Effector memory CD8-positive, alpha-beta T cell (primary cell): ENCODE measurements around the gene BCL2.

Experiments used
- ATAC-seq: fragments of 150-1000 bp; cut with Tn5 transposase; replicated peaks from 2 replicates; pipeline ENCODE4 v1.10.0; 2021; ENCODE audit warnings: mild to moderate bottlenecking, moderate library complexity
- DNase-seq, 3 experiments: peaks; one replicate each; pipeline ENCODE4 v3.0.0; 2021
- H3K27ac Mint-ChIP-seq, 2 donors: one replicate each; pipeline ENCODE4 v1.8.0; 2022; ENCODE audit warnings: mild to moderate bottlenecking in 2 of 2, mixed read lengths in 2 of 2, moderate library complexity in 2 of 2
- H3K27me3 Mint-ChIP-seq, 2 donors: one replicate each; pipeline ENCODE4 v1.8.0; 2022; ENCODE audit warnings: mixed read lengths in 2 of 2
- H3K36me3 Mint-ChIP-seq: one replicate; pipeline ENCODE4 v1.8.0; 2022; ENCODE audit warnings: mild to moderate bottlenecking, moderate library complexity, mixed read lengths; ENCODE audit not compliant: insufficient read depth
- H3K4me1 Mint-ChIP-seq, 2 donors: one replicate each; pipeline ENCODE4 v1.8.0; 2022; ENCODE audit warnings: low read depth in 2 of 2, mixed read lengths in 2 of 2
- H3K4me3 Mint-ChIP-seq, 2 donors: one replicate each; pipeline ENCODE4 v1.8.0; 2022; ENCODE audit warnings: mild to moderate bottlenecking in 2 of 2, mixed read lengths in 2 of 2, moderate library complexity in 2 of 2
- H3K9me3 Mint-ChIP-seq, 2 donors: one replicate each; pipeline ENCODE4 v1.8.0; 2022; ENCODE audit warnings: mixed read lengths in 2 of 2

Gene BCL2

GRCh38 chr18:63182310-63182772, 137.2 kb downstream of the BCL2 start:
- Mint-ChIP-seq H3K36me3 (peaks cover 8% of the 10 kb centered on the region), H3K27me3 (no peaks in the 10 kb centered on the region), H3K27ac (peak overlapping the region in 1 of 2 donors; percentile 85), H3K4me3 (no peak overlapping the region), H3K4me1 (peaks cover 50 to 62% of the 10 kb centered on the region in 2 donors), H3K9me3 (no peaks in the 10 kb centered on the region)
- DNase-seq (no peak), ATAC-seq (no peak)

GRCh38 chr18:63181706-63182309, 137.8 kb downstream of the BCL2 start:
- no peak for ATAC-seq
- peak overlapping the region; percentile 72 to 85 for H3K27ac Mint-ChIP-seq
- H3K4me3 Mint-ChIP-seq, result no peak overlapping the region
- H3K4me1 Mint-ChIP-seq, result peaks cover 44 to 57% of the 10 kb centered on the region in 2 donors
- H3K27me3 Mint-ChIP-seq, result no peaks in the 10 kb centered on the region
- H3K36me3 Mint-ChIP-seq, result peaks cover 8% of the 10 kb centered on the region
- no peak for DNase-seq
- no peaks in the 10 kb centered on the region for H3K9me3 Mint-ChIP-seq

DNA sequence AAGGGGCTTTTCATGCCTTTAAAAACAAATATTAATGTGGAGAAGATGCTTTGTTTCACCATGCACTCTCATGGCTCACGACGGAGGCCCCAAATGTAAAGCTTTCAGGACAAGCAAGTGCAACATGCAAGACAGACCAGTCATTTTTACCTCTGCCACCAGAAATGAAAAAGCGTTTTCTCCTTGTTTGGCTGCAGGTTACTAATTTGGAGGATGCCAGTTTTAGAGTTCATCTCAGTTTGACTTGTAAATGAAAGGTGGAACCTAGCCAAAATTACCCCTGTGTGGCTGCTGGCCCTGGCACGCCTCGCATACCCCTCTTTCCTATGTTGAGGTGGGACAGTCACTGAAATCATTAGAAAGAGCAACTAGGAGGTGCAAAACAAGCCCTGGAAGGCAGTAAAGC, 138.6 kb downstream of the BCL2 start:
- no peaks in the 10 kb centered on the region for H3K27me3 Mint-ChIP-seq
- no peak overlapping the region for H3K4me3 Mint-ChIP-seq
- H3K4me1 Mint-ChIP-seq, result peaks cover 44 to 55% of the 10 kb centered on the region in 2 donors
- DNase-seq, result no peak
- no peaks in the 10 kb centered on the region for H3K9me3 Mint-ChIP-seq
- H3K36me3 Mint-ChIP-seq, result peaks cover 8% of the 10 kb centered on the region
- peak overlapping the region; percentile 49 to 72 for H3K27ac Mint-ChIP-seq
- no peak for ATAC-seq

GRCh38 chr18:63180321-63180720, 139.2 kb downstream of the BCL2 start:
- ATAC-seq (no peak), DNase-seq (no peak)
- Mint-ChIP-seq H3K4me3 (no peak overlapping the region), H3K27ac (peak overlapping the region; percentile 49 to 72), H3K4me1 (peaks cover 47 to 57% of the 10 kb centered on the region in 2 donors), H3K9me3 (no peaks in the 10 kb centered on the region), H3K27me3 (no peaks in the 10 kb centered on the region), H3K36me3 (peaks cover 8% of the 10 kb centered on the region)

- ATAC-seq, result no peak
- H3K27ac Mint-ChIP-seq, result peak overlapping the region in 1 of 2 donors; percentile 49
- DNase-seq, result no peak
- no peak overlapping the region for H3K4me3 Mint-ChIP-seq
- no peaks in the 10 kb centered on the region for H3K9me3 Mint-ChIP-seq
- no peaks in the 10 kb centered on the region for H3K27me3 Mint-ChIP-seq
- peaks cover 5% of the 10 kb centered on the region for H3K36me3 Mint-ChIP-seq
- peaks cover 44 to 51% of the 10 kb centered on the region in 2 donors for H3K4me1 Mint-ChIP-seq
These were observed 140.1 kb downstream of the BCL2 start for GRCh38 chr18:63179422-63179821.

GRCh38 chr18:63178971-63179370, 140.6 kb downstream of the BCL2 start:
- ATAC-seq (no peak), DNase-seq (no peak)
- peak overlapping the region in 1 of 2 donors; percentile 49 for H3K27ac Mint-ChIP-seq
- no peaks in the 10 kb centered on the region for H3K27me3 Mint-ChIP-seq
- no peak overlapping the region for H3K4me3 Mint-ChIP-seq
- peaks cover 5% of the 10 kb centered on the region for H3K36me3 Mint-ChIP-seq
- H3K9me3 Mint-ChIP-seq, result no peaks in the 10 kb centered on the region
- H3K4me1 Mint-ChIP-seq, result peaks cover 44 to 51% of the 10 kb centered on the region in 2 donors

DNA sequence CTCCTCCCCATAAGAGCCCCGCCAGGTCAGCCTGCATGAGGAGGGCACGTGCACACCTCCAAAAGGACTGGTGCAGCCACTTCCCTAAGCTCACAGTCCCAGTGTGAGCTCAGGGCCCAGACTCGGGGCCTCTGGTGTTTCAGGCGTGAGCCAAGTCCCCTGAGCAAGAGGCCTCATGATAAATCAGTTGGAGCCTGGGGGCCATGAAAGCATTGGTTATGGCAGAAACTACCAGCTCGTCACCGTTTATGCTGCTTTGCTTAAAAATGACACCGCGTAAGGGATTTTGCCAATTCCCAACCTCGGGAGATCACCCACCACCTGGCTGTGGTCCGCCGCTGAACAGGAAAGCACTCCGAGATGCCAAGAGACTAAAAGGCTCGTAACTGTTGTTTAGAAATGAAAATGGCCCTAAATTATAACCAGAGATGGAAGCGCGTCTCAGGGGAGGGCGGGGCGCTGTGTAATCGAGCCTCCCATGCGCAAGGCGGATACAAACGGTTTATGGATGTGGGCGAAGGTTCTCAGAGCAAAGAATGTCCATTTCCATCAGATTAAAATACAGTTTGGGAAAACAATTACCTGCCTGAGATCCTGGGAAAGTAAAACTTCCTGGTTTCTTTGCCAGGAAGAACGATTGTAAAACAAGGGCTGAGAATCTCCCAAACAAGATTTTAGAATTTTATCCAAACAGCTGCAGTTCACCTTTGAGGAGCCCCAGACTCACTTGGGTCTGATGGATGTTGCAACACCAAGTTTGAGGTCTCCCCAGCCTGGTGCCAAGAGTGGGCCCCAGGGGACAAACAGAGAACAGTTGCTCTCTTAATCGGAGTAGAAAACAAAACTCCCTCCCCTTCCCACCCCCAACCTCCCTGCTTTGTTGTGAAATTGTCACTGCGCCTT, 141.4 kb downstream of the BCL2 start:
- H3K27me3 Mint-ChIP-seq, result no peaks in the 10 kb centered on the region
- DNase-seq, result no peak
- peaks cover 5% of the 10 kb centered on the region for H3K36me3 Mint-ChIP-seq
- peaks cover 36 to 44% of the 10 kb centered on the region in 2 donors for H3K4me1 Mint-ChIP-seq
- ATAC-seq, result no peak
- H3K4me3 Mint-ChIP-seq, result no peak overlapping the region
- peak overlapping the region; percentile 44 to 82 for H3K27ac Mint-ChIP-seq
- H3K9me3 Mint-ChIP-seq, result no peaks in the 10 kb centered on the region

- Mint-ChIP-seq H3K27ac (peak overlapping the region in 1 of 2 donors; percentile 82), H3K4me3 (no peak overlapping the region), H3K36me3 (peaks cover 5% of the 10 kb centered on the region), H3K27me3 (no peaks in the 10 kb centered on the region), H3K4me1 (peaks cover 29 to 37% of the 10 kb centered on the region in 2 donors), H3K9me3 (no peaks in the 10 kb centered on the region)
- ATAC-seq, result no peak
- no peak for DNase-seq
These were observed 142.3 kb downstream of the BCL2 start for GRCh38 chr18:63177259-63177658.

GRCh38 chr18:63175264-63175663, 144.3 kb downstream of the BCL2 start:
- Mint-ChIP-seq H3K27ac (peak overlapping the region; percentile 27 to 68), H3K4me1 (peaks cover 26 to 27% of the 10 kb centered on the region in 2 donors), H3K4me3 (no peak overlapping the region), H3K9me3 (no peaks in the 10 kb centered on the region), H3K27me3 (no peaks in the 10 kb centered on the region), H3K36me3 (peaks cover 5% of the 10 kb centered on the region)
- ATAC-seq (no peak), DNase-seq (no peak)

DNA sequence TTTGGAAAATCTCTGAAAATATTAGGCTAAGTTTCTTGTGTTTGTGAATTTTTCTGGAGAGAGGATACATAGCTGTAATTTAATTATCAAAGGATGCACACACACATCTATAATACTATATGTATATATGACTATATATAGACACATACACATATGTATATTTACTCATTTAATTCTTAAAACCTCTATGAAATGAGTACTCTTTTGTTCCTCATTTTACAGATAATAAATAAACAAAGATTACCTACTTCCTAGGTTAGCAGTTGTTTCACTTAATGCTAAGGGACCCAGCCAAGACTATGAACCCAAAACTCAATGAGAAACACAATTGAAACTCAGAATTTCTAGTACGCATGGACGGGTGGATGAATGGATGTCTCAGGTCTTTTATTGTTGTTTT, 145.6 kb downstream of the BCL2 start:
- ATAC-seq (no peak), DNase-seq (no peak)
- Mint-ChIP-seq H3K9me3 (no peaks in the 10 kb centered on the region), H3K36me3 (peaks cover 5% of the 10 kb centered on the region), H3K4me3 (no peak overlapping the region), H3K27me3 (no peaks in the 10 kb centered on the region), H3K27ac (peak overlapping the region in 1 of 2 donors; percentile 27), H3K4me1 (peaks cover 22 to 26% of the 10 kb centered on the region in 2 donors)

DNA sequence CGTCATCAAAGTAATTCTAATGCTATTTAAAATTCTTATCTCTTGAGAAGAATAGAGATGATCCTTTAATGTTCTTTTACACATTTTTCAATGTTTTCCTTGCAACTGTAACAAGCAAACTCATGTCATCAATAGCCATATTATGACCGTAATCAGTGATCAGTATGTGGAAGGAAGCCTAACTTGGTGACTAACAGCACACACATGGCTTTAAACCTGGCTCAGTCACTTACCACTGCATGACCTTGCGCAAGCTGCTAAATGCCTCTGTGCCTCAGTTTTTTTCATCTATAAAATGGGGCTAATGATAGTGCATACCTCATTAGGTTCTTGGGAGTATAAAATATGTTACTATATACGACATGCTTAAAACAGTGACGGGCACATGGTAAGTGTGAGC, 149.7 kb downstream of the BCL2 start:
- ATAC-seq, result no peak
- H3K27ac Mint-ChIP-seq, result peak overlapping the region in 1 of 2 donors; percentile 58
- H3K27me3 Mint-ChIP-seq, result no peaks in the 10 kb centered on the region
- H3K9me3 Mint-ChIP-seq, result no peaks in the 10 kb centered on the region
- H3K4me3 Mint-ChIP-seq, result no peak overlapping the region
- peaks cover 5% of the 10 kb centered on the region for H3K36me3 Mint-ChIP-seq
- no peak for DNase-seq
- peaks cover 17 to 20% of the 10 kb centered on the region in 2 donors for H3K4me1 Mint-ChIP-seq

- Mint-ChIP-seq H3K4me3 (no peak overlapping the region), H3K36me3 (peaks cover 5% of the 10 kb centered on the region), H3K27ac (peak overlapping the region in 1 of 2 donors; percentile 44), H3K27me3 (no peaks in the 10 kb centered on the region), H3K4me1 (peaks cover 23 to 29% of the 10 kb centered on the region in 2 donors), H3K9me3 (no peaks in the 10 kb centered on the region)
- ATAC-seq, result no peak
- no peak for DNase-seq
These were observed 151.3 kb downstream of the BCL2 start for GRCh38 chr18:63168287-63168686.

GRCh38 chr18:63166142-63166541, 153.4 kb downstream of the BCL2 start:
- peak overlapping the region; percentile 33 to 82 for H3K27ac Mint-ChIP-seq
- ATAC-seq (no peak), DNase-seq (no peak)
- H3K36me3 Mint-ChIP-seq, result peaks cover 13% of the 10 kb centered on the region
- no peak overlapping the region for H3K4me3 Mint-ChIP-seq
- no peaks in the 10 kb centered on the region for H3K27me3 Mint-ChIP-seq
- H3K4me1 Mint-ChIP-seq, result peaks cover 39 to 50% of the 10 kb centered on the region in 2 donors
- peaks cover 0 to 2% of the 10 kb centered on the region in 2 donors for H3K9me3 Mint-ChIP-seq
